OCI-LY7 (cell line): ENCODE data around the gene ASH1L. TPM values are rescaled to one million over a fixed set of nuclear protein-coding genes. Genes with fewer than 3 reads are reported as not detected.
"Not testable (repeated sequence)": the region's sequence is repeated elsewhere in the genome, so short reads cannot be mapped to it uniquely, and the experiment has no call there.

ENCODE experiments used
- BruUV-seq: library from RNA; stranded (reverse); fragments of 400-500 nt; replicated peaks from 2 replicates; lab custom pipeline; 2021; lab: Mats Ljungman, UMichigan
- CTCF ChIA-PET: fragments of 300-600 bp; sonication (Branson Sonifier 250); formaldehyde crosslinking; loops from one replicate; lab custom pipeline; 2022; ENCODE audit warnings: antibody characterized with exemption; ENCODE audit not compliant: unreplicated experiment; lab: Charles Lee
- POLR2A ChIA-PET: fragments of 300-600 bp; sonication (Branson Sonifier 250); formaldehyde crosslinking; loops from one replicate; lab custom pipeline; 2022; ENCODE audit warnings: antibody characterized with exemption; lab: Charles Lee
- DNase-seq: peaks from one replicate; pipeline ENCODE4 v3.0.0-alpha.2; 2015; ENCODE audit warnings: low spot score
- H2AFZ ChIP-seq: fragments of 200-600 bp; sonication (generic), shearing (Covaris generic); 2 replicates; pipeline ENCODE4 v1.6.1; 2014; ENCODE audit warnings: mild to moderate bottlenecking, antibody characterized with exemption, low read length, moderate library complexity
- H3K27ac ChIP-seq: fragments of 200-600 bp; sonication (generic); 2 replicates; pipeline ENCODE4 v1.5.1; 2014; ENCODE audit warnings: mixed run types, low read depth, mild to moderate bottlenecking, moderate library complexity, low read length, inconsistent platforms; ENCODE audit not compliant: poor library complexity, severe bottlenecking
- H3K36me3 ChIP-seq: fragments of 200-600 bp; sonication (generic); 2 replicates; pipeline ENCODE4 v1.6.1; 2014; ENCODE audit warnings: mild to moderate bottlenecking, antibody characterized with exemption, low read length, moderate library complexity, mixed read lengths; ENCODE audit not compliant: insufficient read depth
- H3K4me1 ChIP-seq: fragments of 200-600 bp; sonication (generic); 2 replicates; pipeline ENCODE4 v1.5.1; 2014; ENCODE audit warnings: mild to moderate bottlenecking, low read length; ENCODE audit not compliant: insufficient read depth, poor library complexity, severe bottlenecking
- H3K4me2 ChIP-seq: fragments of 200-600 bp; sonication (generic); 2 replicates; pipeline ENCODE4 v1.6.1; 2014; ENCODE audit warnings: mild to moderate bottlenecking, low read length
- H3K4me3 ChIP-seq: fragments of 200-600 bp; sonication (generic); 2 replicates; pipeline ENCODE4 v1.5.1; 2014; ENCODE audit warnings: mild to moderate bottlenecking, low read depth, low read length; ENCODE audit not compliant: poor library complexity, severe bottlenecking
- H3K79me2 ChIP-seq: fragments of 200-600 bp; sonication (generic); 2 replicates; pipeline ENCODE4 v1.6.1; 2016; ENCODE audit warnings: low read depth, mild to moderate bottlenecking, low read length, moderate library complexity, mixed read lengths; ENCODE audit not compliant: insufficient read depth
- H3K9me2 ChIP-seq: fragments of 200-600 bp; sonication (generic); 2 replicates; pipeline ENCODE4 v1.6.1; 2016; ENCODE audit warnings: mild to moderate bottlenecking, low read length, mixed read lengths; ENCODE audit not compliant: insufficient read depth
- H3K9me3 ChIP-seq: fragments of 200-600 bp; sonication (generic); 2 replicates; pipeline ENCODE4 v1.6.1; 2014; ENCODE audit warnings: mild to moderate bottlenecking, mixed run types, low read length, mixed read lengths
- H4K20me1 ChIP-seq: fragments of 200-600 bp; sonication (generic); 2 replicates; pipeline ENCODE4 v1.6.1; 2014; ENCODE audit warnings: mild to moderate bottlenecking, antibody characterized with exemption, low read length, moderate library complexity, mixed read lengths; ENCODE audit not compliant: insufficient read depth
- CTCF ChIP-seq: fragments of 200-600 bp; sonication (generic); conservative IDR thresholded peaks from 2 replicates; pipeline ENCODE4 v1.5.1; 2014; ENCODE audit warnings: mild to moderate bottlenecking, antibody characterized with exemption, low read length, moderate library complexity, mixed read lengths
- EZH2phosphoT487 ChIP-seq: fragments of 200-600 bp; sonication (generic); IDR thresholded peaks from 2 replicates; pipeline ENCODE4 v1.6.1; 2018; ENCODE audit warnings: low read depth, borderline replicate concordance, mild to moderate bottlenecking, mixed run types, antibody characterized with exemption, low read length, moderate library complexity, mixed read lengths
- intact Hi-C: fragments of 100-400 bp; cut with micrococcal nuclease; formaldehyde crosslinking; loops from one replicate; pipeline ENCODE4 v1.10.0; 2022; ENCODE audit not compliant: unreplicated experiment
- total RNA-seq, 2 experiments: library from RNA; depleted of rRNA in 1 of 2; stranded (reverse); fragments of >200 nt in 1 of 2; shearing (Covaris generic) in 1 of 2; gene quantifications; 2 replicates each; pipeline ENCODE4 v1.2.3, GENCODE V29; 2014 to 2022

Gene ASH1L
- total RNA-seq, 2 experiments from 2014 or later: 33.2 to 49.6 TPM

GRCh38 chr1:155518484-155518883 is 44.1 kb downstream of the ASH1L start:
- Histone ChIP-seq H3K4me1 (peaks cover 9% of the 10 kb centered on the region), H3K79me2 (peaks cover 89% of the 10 kb centered on the region), H2AFZ (no peak overlapping the region), H4K20me1 (no peaks in the 10 kb centered on the region), H3K27ac (no peak overlapping the region), H3K36me3 (peaks cover 49% of the 10 kb centered on the region), H3K9me3 (no peaks in the 10 kb centered on the region), H3K9me2 (no peaks in the 10 kb centered on the region), H3K4me2 (0 out of 2 replicates have a peak overlapping the region, but pooled peaks have one; percentile 14), H3K4me3 (no peak overlapping the region)
- no TSS peak for BruUV-seq
- no peak for DNase-seq
- POLR2A ChIA-PET: no interaction called here
- CTCF ChIA-PET: interaction anchor here (0.6 kb wide), 1 partner anchor 9 kb away, joined by 3 read pairs; no protein-coding TSS in a partner anchor
- TF ChIP-seq EZH2phosphoT487 (no peak), CTCF (no peak)
- intact Hi-C loops: no loop called here

DNA sequence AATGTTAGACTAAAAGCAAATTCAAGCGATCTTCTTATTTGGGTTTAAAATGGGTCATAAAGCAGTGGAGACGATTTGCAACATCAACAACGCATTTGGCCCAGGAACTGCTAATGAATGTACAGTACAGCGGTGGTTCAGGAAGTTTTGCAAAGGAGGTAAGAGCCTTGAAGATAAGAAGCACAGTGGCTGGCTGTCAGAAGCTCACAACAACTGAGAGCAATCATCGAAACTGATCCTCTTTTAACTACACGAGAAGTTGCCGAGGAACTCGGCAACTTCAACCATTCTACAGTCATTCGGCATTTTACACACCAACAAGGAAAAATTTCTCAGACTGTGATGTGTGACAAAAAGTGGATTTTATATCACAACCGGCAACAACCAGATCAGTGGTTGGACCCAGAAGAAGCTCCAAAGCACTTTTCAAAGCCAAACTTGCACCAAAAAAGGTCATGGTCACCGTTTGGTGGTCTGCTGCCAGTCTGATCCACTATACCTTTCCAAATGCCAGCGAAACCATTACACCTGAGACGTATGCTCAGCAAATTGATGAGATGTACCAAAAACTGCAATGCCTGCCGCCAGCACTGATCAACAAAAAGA is 47.9 kb downstream of the ASH1L start:
- no TSS peak for BruUV-seq
- Histone ChIP-seq H3K4me3 (no peak overlapping the region), H3K4me1 (peaks cover 9% of the 10 kb centered on the region), H2AFZ (no peak overlapping the region), H3K9me2 (no peaks in the 10 kb centered on the region), H3K36me3 (peaks cover 61% of the 10 kb centered on the region), H3K79me2 (peaks cover 88% of the 10 kb centered on the region), H3K4me2 (no peak overlapping the region), H4K20me1 (no peaks in the 10 kb centered on the region), H3K27ac (no peak overlapping the region), H3K9me3 (no peaks in the 10 kb centered on the region)
- ChIA-PET POLR2A (interaction anchor here (0.7 to 0.8 kb wide), 2 partner anchors 16 to 1996 kb away, joined by 3 to 5 read pairs; no protein-coding TSS in a partner anchor), CTCF (no interaction called here)
- intact Hi-C loops: no loop called here
- no peak for DNase-seq
- TF ChIP-seq CTCF (no peak), EZH2phosphoT487 (no peak)

GRCh38 chr1:155513300-155513916 is 49.2 kb downstream of the ASH1L start:
- Histone ChIP-seq H3K4me2 (no peak overlapping the region), H3K9me2 (no peaks in the 10 kb centered on the region), H3K27ac (no peak overlapping the region), H3K4me1 (peaks cover 5% of the 10 kb centered on the region), H4K20me1 (no peaks in the 10 kb centered on the region), H3K4me3 (no peak overlapping the region), H3K79me2 (peaks cover 88% of the 10 kb centered on the region), H3K36me3 (peaks cover 58% of the 10 kb centered on the region), H3K9me3 (no peaks in the 10 kb centered on the region), H2AFZ (no peak overlapping the region)
- DNase-seq: no peak
- intact Hi-C loops: no loop called here
- CTCF ChIA-PET: no interaction called here
- POLR2A ChIA-PET: interaction anchor here (0.6 kb wide), 2 partner anchors 33 to 62 kb away, joined by 4 read pairs; no protein-coding TSS in a partner anchor
- no TSS peak for BruUV-seq
- TF ChIP-seq EZH2phosphoT487 (no peak), CTCF (no peak)

DNA sequence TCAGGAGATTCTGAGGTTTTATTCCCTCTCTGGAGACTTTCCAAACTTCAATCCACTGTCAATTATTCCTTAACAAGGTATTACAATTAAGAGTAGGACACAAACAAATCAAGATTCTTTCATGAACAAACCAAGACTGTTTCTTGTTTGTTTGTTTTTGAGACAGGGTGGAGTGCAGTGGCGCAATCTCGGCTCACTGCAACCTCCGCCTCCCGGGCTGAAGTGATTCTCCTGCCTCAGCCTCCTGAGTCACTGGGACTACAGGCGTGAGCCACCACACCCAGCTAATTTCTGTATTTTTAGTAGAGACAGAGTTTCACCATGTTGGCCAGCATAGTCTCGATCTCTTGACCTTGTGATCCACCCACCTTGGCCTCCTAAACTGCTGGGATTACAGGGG is 51.2 kb downstream of the ASH1L start:
- intact Hi-C loops, CTCF ChIA-PET, BruUV-seq, H2AFZ ChIP-seq, POLR2A ChIA-PET, H4K20me1 ChIP-seq, H3K9me3 ChIP-seq, H3K4me1 ChIP-seq, H3K27ac ChIP-seq, DNase-seq, H3K4me2 ChIP-seq, H3K4me3 ChIP-seq, H3K9me2 ChIP-seq: not testable (repeated sequence)
- H3K36me3 ChIP-seq: peaks cover 44% of the 10 kb centered on the region
- peaks cover 89% of the 10 kb centered on the region for H3K79me2 ChIP-seq
